Measurements from ENCODE around the gene STN1.

STN1 gene, protein sequence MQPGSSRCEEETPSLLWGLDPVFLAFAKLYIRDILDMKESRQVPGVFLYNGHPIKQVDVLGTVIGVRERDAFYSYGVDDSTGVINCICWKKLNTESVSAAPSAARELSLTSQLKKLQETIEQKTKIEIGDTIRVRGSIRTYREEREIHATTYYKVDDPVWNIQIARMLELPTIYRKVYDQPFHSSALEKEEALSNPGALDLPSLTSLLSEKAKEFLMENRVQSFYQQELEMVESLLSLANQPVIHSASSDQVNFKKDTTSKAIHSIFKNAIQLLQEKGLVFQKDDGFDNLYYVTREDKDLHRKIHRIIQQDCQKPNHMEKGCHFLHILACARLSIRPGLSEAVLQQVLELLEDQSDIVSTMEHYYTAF

DNA sequence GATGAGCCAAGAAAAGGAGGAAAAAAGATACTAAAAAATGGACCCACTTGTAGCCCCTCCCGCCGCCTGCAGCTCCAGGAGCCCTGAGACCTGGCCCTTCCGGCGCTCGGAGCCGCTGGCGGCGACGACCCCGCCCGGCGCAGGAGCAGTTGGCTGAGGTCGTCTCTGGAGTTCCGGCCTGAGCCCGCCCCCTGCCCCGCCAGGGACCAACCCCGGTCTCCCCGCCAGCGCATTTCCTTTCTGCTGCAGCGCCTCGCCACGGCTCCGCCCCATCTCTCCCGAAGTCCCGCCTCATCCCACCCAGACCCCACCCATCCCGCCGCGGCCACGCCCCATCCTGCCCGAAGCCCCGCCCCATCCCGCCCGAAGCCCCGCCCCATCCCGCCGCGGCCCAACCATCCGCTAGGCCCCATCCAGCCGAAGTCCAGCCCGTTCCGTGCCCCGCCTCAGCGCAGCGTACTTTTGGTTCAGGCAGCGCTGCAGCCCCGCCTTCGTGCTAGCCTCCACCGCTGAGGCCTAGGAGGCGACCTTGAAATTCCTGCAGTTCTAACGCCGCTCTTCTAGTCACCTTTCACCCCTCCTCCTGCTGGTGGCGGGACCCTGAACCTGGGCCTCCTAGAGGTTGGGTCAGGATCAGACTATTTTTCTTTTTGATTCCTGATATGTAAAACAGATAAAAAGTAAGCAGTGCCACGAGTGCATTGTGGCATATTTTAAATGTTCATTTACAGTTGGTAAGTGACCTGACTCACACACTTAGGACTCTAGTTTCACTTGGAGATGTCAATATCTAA is at the start of gene STN1:
Gene STN1 (minus strand): TSS at position 132 of the 794 bp plus-strand sequence. CDS start 590 bp downstream, outside the sequence.
- DNase-seq (ENCODE audit: low read depth in 2 of 2): peak; percentile 84 to 92

DNA sequence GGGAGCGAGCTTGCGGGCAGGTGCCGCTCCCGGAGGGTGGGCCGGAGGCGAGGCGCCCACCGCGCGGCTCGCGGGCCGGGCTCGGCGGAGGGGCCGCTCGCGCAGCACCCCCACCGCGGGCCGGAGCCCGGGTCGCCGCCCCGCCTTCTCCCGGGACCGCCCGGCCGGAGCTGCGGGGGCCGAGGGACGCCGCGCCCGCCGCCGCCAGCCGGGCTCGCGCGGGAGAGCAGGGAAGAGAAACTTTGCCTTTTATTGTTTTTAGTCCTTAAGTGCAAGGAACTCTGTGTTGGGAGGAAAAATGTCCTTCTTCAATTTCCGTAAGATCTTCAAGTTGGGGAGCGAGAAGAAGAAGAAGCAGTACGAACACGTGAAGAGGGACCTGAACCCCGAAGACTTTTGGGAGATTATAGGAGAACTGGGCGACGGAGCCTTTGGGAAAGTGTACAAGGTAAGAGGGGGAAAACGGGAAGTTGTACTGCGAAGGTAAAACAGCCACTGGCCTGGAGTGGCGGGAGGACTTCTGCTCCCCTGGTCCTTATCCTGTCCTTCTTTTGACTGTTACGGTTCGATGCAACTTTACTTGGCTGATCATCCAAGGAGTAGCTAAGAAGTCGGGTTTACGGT is 49.6 kb upstream of the STN1 start:
- DNase-seq (ENCODE audit: low read depth in 2 of 2): no peak

DNA sequence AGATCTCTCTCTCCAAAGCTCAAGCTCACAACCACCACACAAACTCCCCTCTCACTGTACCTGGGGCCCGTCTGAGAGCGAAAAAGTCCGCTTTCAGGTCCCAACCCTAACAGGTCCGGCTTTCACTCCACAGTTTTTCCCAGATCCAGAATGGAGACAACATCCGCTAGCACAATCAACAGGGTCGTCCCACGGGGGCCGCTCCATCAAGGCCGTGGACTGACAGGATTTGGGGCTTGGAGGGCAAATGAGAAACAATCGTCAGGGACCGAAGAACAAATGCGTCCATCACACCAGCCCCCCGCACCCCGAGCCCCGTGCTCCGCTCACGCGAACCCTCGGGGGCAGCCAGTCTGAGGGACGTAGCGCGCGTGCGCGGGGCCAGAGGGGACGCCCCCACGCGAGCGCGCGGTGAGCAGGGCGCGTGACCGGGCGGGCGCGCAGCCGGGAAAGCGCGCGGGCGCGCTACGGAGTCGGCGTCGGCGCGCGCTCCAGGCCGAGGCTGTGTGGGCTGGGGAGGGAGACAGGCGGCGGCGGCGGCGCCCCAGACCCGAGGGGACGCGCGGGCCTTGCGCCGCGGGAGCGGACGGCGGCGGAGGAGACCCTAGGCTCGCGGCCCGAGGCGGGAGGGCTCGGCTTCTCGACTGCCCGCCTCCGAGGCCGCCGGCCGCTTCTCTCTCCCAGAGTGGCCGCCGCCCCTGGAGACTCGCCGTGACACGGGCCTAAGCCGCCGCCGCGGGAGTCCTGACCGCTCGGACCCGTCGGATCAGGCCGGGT is 48.9 kb upstream of the STN1 start, which contains the start of gene SLK:
Gene SLK (plus strand): TSS at position 470 of the 777 bp plus-strand sequence. CDS start 606 bp downstream, outside the sequence.
- DNase-seq (ENCODE audit: low read depth in 2 of 2): peak; percentile 62 to 69

DNA sequence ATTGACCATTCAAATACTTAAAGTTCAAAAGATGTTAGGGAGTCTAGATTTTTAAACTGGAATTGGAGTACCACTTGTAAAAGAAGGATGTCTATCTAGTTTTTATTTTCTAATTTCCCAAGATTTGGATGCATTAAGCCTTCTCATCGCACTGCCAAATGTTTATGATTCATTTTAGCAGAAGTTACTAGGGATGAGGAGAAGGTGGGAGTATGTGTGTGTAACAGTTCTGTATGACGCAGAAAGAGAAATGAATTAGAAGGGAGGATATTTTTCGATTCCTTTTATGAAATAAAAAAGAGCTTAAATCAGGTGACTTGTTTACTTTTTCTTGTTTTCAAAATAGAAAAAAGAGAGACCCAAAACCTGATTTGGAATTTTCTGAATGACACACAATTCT is 42.1 kb upstream of the STN1 start:
- no peak for DNase-seq (ENCODE audit: low read depth in 2 of 2)

DNA sequence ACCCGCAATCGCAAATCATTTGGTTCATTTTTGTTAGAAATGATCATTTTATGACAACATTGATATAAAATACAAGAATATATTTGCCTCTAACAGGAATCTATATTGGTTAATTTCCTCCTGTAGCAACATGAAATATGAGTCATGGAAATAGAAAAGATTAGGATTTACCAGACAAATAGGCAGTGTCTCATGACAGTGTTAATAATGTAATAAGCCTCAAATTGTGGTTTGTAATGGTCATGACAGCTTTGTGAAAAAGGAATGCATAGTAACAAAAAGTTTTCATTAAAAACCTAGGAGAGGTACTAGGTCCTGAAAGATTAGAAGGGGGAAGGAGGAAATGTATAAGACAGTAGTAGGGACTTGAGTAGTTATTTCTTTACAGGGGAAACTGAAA is 41.0 kb upstream of the STN1 start:
- no peak for DNase-seq (ENCODE audit: low read depth in 2 of 2)

DNA sequence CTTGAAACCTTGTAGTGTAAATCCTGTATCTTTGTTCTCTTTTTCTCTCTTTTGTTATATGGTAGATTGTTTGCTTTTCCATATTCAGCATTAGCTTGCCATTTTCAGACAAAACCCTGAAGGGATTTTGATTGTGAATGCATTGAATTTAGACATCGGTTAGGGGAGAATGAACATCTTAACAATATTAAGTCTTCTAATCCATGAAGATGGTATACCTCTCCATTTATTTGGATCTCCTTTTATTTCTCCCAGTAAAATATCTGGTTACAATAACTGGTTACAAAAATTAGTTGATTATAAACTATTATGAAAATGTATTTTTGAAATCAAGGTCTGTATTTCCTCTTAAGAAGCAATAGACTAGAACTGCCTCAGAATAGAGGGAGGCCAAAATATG is 36.6 kb upstream of the STN1 start:
- no peak for DNase-seq (ENCODE audit: low read depth in 2 of 2)

DNA sequence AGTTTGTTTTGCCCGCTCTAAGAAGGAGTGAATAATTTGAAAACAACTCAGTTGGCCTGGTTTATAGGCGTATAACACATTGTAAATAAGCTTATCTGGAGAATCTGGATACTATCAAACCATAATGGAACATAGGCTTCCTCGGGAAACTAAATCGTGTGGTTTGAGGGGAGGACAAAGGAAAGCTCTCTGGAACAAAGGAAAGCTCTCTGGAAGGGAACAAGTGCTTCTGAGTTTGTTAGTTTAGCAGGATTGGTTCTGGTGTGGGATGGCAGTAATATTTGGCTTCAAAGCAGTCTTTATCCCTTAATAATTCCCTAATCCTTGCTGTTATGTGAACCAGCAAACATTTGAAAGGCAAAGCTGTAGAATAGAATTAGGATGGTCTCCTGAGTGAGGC is 34.0 kb upstream of the STN1 start:
- no peak for DNase-seq (ENCODE audit: low read depth in 2 of 2)

DNA sequence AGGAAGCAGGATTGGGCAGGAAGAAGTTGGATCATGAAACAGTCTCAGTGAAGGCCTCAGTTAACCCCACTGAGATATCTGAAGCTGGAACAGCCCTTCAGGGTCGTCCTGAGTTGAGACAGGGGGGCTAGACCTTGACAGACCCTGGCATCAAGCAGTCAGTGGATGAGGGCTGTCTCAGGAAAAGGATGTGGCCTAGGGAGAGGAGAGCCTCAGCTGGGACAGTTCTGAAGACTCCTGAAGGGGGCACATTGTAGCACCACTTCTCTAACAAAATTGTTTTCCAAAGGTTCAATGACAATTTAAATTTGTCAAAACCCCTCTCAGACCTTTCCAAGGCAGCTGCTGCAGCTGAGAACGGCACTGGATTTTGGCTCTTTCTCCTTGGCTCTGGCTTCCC is 33.2 kb upstream of the STN1 start:
- no peak for DNase-seq (ENCODE audit: low read depth in 2 of 2)

DNA sequence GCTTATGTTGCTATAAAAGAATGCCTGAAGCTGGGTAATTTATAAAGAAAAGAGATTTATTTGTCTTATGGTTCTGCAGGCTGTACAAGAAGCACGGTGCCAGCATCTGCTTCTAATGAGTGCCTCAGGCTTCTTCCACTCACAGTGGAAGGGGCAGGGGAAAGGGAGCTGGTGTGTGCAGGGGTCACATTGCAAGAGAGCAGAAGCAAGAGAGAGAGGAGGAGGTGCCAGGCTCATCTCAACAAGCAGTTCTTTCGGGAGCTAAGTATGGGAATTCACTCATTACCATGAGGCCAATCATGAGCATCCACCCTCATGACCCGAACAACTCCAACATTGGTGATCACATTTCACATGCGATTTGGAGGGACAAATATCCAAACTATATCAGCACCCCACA is 31.7 kb upstream of the STN1 start:
- no peak for DNase-seq (ENCODE audit: low read depth in 2 of 2)

DNA sequence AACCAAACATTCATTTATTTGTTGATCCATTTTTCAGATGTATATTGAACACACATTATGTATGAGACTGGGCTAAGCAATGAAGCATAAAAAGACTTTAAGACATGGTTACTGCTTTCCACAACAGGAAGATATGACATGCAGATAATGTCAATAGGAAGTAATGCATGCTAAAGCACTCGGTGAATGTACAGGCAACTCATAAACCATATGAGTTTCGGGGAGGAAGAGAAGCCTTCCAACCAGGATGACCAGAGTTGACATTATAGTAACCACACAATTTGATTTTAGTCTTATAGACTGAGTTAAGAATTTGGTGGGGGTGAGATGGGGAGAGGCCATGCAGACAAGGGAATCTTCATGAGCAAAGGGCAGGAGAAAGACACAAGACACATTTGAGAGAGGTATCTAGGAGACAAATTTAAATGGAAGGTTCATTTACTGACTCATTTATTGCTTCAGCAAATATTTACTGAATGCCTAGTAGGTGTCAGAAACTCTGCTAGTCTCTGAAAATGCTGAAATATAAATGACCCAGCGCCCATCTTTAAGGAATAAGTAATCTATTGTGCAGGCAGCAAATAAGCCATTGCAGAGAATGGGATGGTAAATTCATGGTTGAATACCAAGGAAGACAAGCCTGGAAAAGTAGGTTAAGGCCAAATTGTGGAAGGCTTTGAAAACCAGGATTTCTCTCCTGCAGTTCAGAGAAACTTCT is 30.0 kb upstream of the STN1 start:
- no peak for DNase-seq (ENCODE audit: low read depth in 2 of 2)

DNA sequence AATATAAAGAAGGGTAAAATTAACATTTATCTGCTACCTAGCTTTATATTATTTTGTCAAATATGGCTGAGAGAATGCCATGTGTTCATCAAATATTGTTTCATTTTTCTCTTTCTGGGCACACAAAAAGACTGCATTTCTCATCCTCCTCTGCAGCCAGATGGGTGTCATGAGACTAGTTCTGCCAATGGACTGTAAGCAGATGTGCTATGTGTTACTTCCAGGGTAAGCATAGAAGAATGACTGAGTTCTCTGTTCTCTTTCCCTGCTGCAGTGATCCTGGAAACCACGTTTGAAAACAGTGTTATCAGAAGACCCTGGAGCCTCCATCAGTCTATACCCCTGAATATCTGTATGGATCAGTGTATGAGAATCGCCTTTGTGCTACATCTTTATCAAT is 24.9 kb upstream of the STN1 start:
- DNase-seq (ENCODE audit: low read depth in 2 of 2): no peak

DNA sequence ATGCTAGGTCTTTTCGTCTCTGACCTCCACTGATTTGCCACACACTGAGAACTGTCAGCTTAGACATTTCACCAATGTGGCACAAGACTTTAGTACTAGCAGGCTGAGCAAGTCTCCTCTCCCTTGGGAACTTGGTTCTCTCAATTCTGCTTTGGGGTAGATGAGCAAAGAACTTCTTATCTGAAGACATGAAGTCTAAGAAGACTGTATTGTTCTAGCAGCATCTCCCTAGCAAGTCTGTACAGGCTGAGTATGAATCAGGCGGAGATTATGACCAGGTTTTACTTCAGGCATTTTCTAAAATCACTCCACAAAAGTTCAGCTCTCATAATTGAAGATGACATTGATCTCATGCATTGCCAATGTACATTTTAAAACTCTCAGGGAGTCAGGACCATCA is 23.8 kb upstream of the STN1 start:
- DNase-seq (ENCODE audit: low read depth in 2 of 2): no peak

DNA sequence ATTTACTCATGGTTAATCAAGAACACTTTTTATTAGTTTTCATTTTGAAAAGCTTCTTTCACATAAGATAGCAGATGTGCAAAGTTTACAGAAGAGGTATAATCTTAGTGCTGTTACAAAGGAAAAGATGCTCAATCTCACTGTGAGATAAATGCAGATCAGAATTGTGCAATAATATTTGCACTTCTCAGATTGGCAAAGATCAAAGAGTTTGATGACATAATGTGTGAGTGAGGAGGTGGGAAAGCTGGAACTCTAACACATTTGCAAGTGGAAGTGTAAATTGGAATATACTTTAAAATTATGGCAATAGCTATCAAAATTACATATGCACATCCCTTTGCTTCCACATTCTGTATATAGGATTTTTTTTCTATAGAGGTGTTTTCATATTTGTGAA is 21.5 kb upstream of the STN1 start:
- no peak for DNase-seq (ENCODE audit: low read depth in 2 of 2)

DNA sequence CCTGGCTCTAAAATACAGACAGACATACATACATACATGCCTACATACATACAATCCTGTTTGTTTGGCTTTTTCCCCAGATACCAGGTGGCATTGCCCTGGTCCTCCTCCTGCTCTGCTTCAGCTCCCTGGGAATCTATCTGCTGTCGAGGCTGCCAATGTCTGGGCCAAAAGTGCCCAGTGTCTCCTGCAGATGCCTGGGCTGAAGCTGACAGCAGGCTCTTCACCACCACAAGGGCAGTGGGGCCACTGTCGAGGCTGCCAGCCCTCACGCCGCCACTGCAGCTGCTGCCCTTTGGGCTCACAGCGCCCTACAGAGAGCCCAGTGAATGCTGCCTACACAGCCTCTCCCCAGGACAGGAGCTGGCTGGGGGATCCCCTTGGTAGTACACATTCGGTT is 18.0 kb upstream of the STN1 start:
- no peak for DNase-seq (ENCODE audit: low read depth in 2 of 2)

DNA sequence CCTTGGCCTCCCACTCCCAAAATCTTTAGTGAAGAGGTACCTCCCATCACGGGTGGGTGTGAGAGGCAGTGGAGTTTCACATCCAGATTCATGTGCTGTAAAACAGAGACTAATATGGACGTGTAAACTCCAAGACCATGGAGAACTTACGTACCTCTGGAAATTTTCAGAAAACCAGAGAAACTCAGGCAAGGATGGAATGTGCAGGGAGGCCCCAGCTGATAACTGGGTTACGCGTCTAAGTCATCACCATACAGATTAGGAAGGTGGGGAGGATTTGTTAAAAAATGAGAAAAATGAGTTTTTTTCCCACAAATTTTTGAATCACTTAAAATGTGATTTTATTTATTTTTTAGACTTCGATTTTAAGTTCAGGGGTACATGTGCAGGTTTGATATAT is 16.3 kb upstream of the STN1 start:
- DNase-seq (ENCODE audit: low read depth in 2 of 2): no peak

DNA sequence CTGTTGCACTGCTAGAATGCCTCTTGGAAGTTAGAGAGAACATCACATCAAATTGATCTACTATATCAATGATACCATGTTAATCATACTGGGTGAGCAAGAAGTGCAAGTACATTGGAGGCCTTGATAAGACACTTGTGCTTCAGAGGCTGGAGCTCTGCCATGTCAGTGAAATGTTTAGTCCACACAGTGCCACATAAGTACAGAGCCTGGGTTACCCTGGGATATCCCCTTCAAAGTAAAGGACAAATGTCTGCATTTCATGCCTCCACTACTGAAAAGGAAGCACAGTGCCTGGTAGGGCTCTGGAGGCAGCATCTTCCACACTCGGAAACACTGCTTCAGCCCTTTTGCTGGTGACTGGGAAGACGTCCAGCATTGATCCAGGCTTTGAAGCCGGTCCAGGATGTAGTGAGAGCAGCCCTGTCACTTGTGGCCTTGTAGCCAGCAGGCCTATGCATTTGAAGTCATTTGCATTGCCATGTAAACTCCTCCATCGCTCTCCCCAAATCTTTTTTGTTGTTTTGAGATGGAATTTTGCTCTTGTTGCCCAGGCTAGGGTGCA is 15.7 kb upstream of the STN1 start:
- no peak for DNase-seq (ENCODE audit: low read depth in 2 of 2)

DNA sequence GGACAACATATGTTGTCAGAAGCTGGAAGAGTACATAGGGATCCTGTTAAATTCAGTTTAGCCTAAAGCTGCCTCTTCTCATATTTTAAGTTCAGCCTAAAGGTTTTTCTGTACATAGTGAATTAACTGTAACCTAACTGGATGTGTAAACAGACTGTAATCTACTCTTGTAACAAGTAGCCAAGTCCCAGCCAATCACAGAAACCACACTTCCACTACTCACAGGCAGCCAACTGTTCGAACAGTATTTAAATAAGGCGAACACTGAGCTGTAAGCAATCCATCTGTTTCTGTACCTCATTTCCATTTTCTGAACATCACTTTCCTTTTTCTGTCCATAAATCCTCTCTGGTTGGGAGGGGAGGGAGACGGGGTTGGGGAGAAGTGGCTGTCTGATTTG is 15.0 kb upstream of the STN1 start:
- DNase-seq (ENCODE audit: low read depth in 2 of 2): no peak

DNA sequence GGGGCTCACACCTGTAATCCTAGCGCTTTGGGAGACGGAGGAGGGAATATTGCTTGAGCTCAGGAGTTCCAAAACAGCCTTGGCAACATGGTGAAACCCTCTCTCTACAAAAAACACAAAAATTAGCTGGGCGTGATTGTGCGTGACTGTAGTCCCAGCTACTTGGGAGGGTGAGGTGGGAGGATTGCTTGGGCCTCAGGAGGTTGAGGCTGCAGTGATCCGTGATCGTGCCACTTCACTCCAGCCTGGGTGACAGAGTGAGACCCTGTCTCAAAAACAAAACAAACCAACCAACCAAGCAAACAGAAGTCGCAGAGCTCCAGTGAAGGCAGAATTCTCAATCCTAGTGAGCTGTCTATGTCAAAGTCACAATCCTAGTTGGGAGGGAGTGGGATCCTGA is 14.3 kb upstream of the STN1 start:
- no peak for DNase-seq (ENCODE audit: low read depth in 2 of 2)

DNA sequence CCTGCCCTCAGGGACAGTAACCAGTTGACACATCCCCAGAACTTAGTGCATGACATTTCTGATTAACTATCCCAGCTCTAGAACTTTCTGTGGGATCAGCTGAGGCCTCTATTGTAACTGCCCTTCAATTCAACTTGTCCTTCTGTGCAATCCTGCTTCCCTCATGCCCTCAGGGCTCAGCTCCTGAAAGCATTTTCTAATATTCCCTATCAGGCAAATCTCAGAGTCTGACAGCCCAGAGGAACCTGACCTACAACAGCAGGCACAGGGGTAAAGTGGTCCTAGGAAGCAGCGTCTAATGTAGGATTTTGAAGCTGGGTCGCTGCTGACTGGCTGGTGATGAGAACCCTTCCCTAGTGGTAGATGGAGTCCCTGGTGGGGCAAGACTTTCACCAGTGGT is 13.6 kb upstream of the STN1 start:
- no peak for DNase-seq (ENCODE audit: low read depth in 2 of 2)

DNA sequence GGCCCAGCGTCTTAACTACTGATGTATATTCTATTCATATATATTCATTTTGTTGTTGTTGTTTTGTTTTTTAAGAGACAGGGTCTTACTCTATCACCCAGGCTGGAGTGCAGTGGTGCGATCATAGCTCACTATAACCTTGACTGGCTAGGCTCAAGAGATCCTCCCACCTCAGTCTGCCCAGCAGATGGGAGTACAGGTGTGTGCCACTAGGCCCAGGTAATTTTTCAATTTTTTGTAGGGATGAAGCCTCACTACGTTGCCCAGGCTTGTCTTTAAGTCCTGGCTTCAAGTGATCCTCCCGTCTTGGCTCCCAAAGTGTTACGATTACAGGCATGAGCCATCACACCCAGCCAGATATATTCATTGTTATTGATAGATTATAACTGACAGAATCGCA is 12.9 kb upstream of the STN1 start:
- no peak for DNase-seq (ENCODE audit: low read depth in 2 of 2)

DNA sequence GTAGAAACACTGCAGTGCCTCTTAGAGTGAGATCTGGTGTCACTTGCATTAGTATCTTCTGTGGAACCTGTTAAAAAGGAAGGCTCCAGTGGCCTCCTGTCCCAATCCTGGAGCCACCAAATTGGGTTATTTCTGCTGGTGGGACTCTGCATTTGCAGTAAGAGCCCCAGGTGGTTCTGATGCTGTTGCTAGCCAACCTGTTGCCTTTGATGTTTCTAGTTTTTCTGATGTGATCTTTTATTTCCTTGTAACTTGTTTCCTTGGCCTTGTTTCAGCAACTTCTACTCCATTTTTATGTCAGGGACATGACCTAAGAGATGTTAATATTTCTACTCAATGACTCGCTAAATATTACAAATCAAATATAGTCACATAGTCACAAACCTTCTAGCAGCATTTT is 12.5 kb upstream of the STN1 start:
- no peak for DNase-seq (ENCODE audit: low read depth in 2 of 2)
